Measurements from ENCODE around the gene ZNF487.

ZNF487 gene

DNA sequence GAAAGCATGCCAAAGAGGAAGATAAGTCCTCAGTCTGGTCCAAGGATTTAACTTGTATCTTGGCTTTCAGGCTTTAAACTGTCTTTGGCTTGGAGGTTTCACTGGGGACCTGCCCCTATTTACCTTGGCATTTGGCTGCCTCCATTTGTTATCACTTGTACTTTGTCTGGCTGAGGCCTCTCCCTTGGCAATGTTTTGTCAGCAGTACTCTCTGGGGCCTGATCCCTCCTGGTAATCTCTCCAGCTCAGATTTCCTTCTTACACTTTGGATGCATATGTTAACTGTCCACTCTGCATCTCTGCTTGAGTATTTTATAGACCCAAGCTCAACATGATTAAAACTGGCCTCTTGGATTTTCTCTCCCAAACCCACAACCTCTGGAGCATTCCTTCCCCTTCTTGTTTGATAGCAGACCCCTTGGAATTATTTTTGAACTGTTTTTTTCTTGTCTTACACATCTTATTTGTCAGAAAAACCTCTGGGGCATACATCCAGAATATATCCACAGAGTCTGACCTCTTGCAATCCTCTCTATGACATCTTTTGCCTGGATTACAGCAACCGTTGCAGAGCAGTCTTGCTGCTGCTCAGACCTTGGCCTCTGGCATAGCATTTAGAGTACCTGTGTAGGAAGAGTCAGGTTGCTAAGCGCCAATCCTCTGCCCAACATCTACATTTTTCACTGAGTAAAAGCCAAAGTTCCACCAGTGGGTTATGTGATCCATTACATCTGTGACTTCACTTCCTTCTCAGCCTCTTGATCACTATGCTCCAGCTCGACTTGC, 35.2 kb downstream of the ZNF487 start:
- DNase-seq (ENCODE audit: low read depth, low spot score), result no peak
- no peak overlapping the region for H3K27ac ChIP-seq

DNA sequence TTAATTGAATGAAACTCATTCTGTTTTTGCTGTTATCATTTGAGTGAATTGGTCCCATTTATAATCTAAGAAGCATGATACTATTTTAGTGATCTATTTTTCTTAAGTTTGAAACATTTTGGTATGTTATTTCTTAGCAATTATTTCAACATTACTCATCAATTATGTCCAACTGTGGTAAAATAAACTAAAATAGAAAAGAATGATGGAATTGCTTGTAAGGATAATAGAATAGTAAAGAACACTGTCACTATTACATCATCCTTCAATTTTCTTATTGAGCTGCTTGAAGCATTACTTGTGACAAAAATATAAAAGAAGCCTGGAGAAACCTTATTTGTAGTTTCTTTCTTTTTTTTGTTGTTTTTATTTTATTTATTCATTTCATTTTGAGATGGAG, 42.4 kb downstream of the ZNF487 start:
- DNase-seq (ENCODE audit: low read depth, low spot score), result no peak
- H3K27ac ChIP-seq, result no peak overlapping the region

DNA sequence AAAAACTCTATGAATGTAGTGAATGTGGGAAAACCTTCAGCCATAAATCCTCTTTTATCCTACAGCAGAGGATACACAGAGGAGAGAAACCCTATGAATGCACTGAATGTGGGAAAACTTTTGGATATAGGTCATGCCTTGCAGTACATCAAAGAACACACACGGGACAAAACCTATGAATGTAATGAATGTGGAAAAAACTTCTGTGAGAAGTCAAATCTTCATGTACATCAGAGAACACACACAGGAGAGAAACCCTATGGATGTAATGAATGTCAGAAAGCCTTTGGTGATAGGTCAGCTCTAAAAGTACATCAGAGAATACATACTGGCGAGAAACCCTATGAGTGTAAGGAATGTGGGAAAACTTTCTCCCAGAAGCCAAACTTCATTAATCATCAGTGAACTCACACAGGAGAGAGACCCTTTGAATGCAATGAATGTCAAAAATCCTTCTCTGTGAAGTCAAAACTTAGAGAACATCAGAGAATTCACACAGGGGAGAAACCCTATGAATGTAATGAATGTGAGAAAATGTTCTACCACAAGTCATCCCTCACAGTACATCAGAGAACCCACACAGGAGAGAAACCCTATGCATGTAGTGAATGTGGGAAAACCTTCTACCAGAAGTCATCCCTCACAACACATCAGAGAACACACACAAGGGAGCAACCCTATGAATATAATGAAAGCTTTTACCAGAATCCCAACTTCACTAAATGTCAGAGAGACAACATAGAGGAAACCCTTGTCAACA, 45.6 kb downstream of the ZNF487 start:
- no peak for DNase-seq (ENCODE audit: low read depth, low spot score)
- no peak overlapping the region for H3K27ac ChIP-seq

DNA sequence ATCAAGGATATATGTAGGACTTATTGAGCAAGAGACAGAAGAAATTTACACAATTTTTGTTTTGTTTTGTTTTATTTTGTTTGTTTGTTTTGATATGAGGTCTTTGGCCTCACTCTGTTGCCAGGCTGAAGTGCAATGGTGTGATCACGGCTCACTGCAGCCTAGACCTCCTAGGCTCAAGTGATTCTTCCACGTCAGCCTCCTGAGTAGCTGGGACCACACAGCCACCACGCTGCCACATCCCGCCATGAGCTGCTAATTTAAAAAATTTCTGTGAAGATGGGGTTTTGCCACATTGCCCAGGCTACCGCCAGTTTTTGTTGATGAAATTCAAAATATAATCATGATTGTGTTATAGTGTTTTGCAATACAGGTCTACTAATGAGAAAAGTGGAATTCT, 54.9 kb downstream of the ZNF487 start:
- no peak overlapping the region for H3K27ac ChIP-seq
- DNase-seq (ENCODE audit: low read depth, low spot score), result no peak

DNA sequence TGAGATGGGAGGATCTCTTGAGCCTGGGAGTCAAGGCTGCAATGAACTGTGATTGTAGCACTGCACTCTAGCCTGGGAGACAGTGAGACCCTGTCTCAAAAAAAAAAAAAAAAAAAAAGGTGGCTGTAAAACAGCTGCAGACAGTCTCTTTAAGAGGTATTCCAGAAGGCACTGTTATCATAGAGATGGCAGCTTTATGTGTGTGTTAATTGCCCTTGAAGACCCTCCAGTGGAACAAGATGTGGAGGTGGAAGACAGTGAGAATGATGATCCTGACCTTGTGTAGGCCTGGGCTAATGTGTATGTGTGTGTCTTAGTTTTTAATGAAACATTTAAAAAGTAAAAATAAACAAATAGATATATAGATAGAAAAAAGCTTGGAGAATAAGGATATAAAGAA, 66.0 kb downstream of the ZNF487 start:
- DNase-seq (ENCODE audit: low read depth, low spot score), result no peak
- no peak overlapping the region for H3K27ac ChIP-seq

DNA sequence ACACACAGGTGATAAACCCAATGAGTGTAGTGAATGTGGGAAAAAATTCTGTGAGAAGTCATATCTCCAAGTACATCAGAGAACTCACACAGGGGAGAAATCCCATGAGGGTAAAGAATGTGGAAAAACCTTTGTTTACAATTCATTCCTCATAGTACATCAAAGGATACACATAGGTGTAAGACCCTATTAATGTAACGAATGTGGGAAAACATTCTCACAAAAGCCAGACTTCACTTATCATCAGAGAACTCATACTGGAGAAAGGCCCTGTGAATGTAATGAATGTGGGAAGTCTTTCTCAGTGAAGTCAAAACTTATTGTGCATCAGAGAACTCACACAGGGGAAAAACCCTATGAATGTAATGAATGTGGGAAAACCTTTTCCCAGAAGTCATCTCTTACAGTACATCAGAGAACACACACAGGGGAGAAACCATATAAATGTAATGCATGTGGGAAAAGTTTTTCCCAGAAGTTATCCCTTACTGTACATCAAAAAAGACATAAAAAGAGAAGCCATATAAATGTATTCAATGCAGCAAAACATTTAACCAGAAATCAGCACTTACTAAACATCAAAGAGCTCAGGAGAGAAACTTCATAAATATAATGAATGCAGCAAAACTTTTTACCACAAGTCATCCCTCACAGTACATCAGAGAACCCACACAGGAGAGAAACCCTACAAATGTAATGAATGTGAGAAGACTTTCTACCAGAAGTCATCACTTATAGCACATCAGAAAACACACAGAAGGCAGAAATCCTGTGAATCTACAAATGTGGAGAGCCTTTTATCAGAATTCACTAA, 87.7 kb downstream of the ZNF487 start:
- no peak for DNase-seq (ENCODE audit: low read depth, low spot score)
- no peak overlapping the region for H3K27ac ChIP-seq

All from epithelial cell of prostate (primary cell).